H1 (cell line): ENCODE measurements around the gene KRT12. TPM values are rescaled to one million over a fixed set of nuclear protein-coding genes. Genes with fewer than 3 reads are reported as not detected.

ENCODE experiments used
- KDM1A ChIP-seq: fragments of 200-600, 300-600 bp; sonication (generic); IDR thresholded peaks from 2 replicates; pipeline ENCODE4 v1.7.1; 2016; ENCODE audit warnings: mild to moderate bottlenecking, low read length, borderline replicate concordance
- polyA plus RNA-seq, 7 experiments: library from polyadenylated mRNA; depleted of rRNA in 3 of 7; stranded (reverse) in 5 of 7; unstranded in 2 of 7; fragments of >200 nt in 5 of 7; fragments of 200-250 nt in 2 of 7; gene quantifications; 1 replicate in 5 of 7; 2 replicates in 1 of 7; 4 replicates in 1 of 7; pipeline versions ENCODE4 v1.2.1 to v1.2.3, GENCODE V29; 2011 to 2013; ENCODE audit warnings: missing spikeins in 2 of 7, mixed read lengths in 2 of 7
- total RNA-seq: library from RNA; stranded (reverse); fragmentation: NEBNext Ultra II Directional; extraction: Animal tissue kit (Norgen Biotek cat#: 25700); gene quantifications from 2 replicates; pipeline ENCODE4 v1.2.1, GENCODE V29; 2021
- TF ChIP-seq, protein P1 (sequence below): IDR thresholded peaks from 2 replicates; pipeline ENCODE4 v1.6.1; 2012; ENCODE audit warnings: low read length, inconsistent platforms

Gene KRT12
- total and polyA plus RNA-seq, 2 of the 8 experiments (the other 6 are each of a cell fraction or from before 2014, with no cell fraction given), result not detected

DNA sequence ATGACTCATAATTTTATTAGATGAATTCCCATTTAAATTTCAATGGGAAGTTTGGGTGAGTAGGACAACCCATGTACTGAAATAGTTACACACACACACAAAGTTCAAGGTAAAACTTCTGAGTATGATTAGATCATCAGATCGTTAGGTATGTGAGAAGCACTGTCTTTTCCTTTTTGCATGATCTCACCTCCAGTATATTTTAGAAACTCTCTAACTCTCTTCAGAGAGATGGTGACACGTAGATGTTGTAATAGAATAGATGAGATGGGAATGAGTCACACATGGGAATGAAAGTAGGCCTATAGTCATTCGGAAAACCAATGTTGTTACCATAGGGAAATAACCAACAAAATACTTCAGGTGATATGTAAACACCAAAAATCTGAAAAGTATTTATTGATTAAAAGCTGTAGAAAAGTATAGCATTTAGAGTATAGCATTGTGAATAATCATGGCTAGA lies 48.2 kb upstream of the KRT12 start (continued):
- TF ChIP-seq, protein P1, sequence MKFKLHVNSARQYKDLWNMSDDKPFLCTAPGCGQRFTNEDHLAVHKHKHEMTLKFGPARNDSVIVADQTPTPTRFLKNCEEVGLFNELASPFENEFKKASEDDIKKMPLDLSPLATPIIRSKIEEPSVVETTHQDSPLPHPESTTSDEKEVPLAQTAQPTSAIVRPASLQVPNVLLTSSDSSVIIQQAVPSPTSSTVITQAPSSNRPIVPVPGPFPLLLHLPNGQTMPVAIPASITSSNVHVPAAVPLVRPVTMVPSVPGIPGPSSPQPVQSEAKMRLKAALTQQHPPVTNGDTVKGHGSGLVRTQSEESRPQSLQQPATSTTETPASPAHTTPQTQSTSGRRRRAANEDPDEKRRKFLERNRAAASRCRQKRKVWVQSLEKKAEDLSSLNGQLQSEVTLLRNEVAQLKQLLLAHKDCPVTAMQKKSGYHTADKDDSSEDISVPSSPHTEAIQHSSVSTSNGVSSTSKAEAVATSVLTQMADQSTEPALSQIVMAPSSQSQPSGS, result no peak
- no peak for TF ChIP-seq KDM1A
